Measurements from ENCODE around the gene ISLR.

The ISLR gene

GRCh38 chr15:74175271-74176191, 2.0 kb downstream of the ISLR start:
- TF ChIP-seq CTCF (IDR thresholded peaks at IDR 0.05; ENCODE audit: insufficient read depth, low read length, missing control alignments), result no peak
- CTCF ChIA-PET, result interaction anchor here (0.9 to 3.2 kb wide), 3 partner anchors 21 to 132 kb away, joined by 3 to 8 read pairs (median 3); no protein-coding TSS in a partner anchor
- no peak for DNase-seq (ENCODE audit: low read depth, low spot score)
- POLR2A ChIA-PET, result interaction anchor here (1.3 kb wide), 1 partner anchor 13 kb away, joined by 4 read pairs; no protein-coding TSS in a partner anchor
- H3K4me3 ChIP-seq (ENCODE audit: low read depth, low read length), result no peak overlapping the region

GRCh38 chr15:74176262-74177214, 3.0 kb downstream of the ISLR start:
- CTCF ChIA-PET, result interaction anchor here (0.9 to 3.2 kb wide), 4 partner anchors 9 to 131 kb away, joined by 3 to 8 read pairs (median 4); no protein-coding TSS in a partner anchor
- no peak for TF ChIP-seq CTCF (IDR thresholded peaks at IDR 0.05; ENCODE audit: insufficient read depth, low read length, missing control alignments)
- no peak overlapping the region for H3K4me3 ChIP-seq (ENCODE audit: low read depth, low read length)
- POLR2A ChIA-PET, result interaction anchor here (0.9 to 1.3 kb wide), 3 partner anchors 9 to 24 kb away, joined by 3 to 4 read pairs (median 3); no protein-coding TSS in a partner anchor
- DNase-seq (ENCODE audit: low read depth, low spot score), result no peak

GRCh38 chr15:74178326-74179100, 5.0 kb downstream of the ISLR start:
- POLR2A ChIA-PET, result interaction anchor here (0.5 to 3.3 kb wide), 3 partner anchors 18 to 142 kb away, joined by 4 to 20 read pairs (median 5); no protein-coding TSS in a partner anchor
- TF ChIP-seq CTCF (IDR thresholded peaks at IDR 0.05; ENCODE audit: insufficient read depth, low read length, missing control alignments), result no peak

GRCh38 chr15:74179101-74179841, 5.8 kb downstream of the ISLR start:
- peak; percentile 52 for DNase-seq (ENCODE audit: low read depth, low spot score)
- ChIA-PET CTCF (interaction anchor here (1.1 to 1.6 kb wide), 2 partner anchors 15 to 129 kb away, joined by 3 to 5 read pairs; no protein-coding TSS in a partner anchor), POLR2A (interaction anchor here (1.1 to 3.3 kb wide), 4 partner anchors 9 to 17 kb away, joined by 3 to 20 read pairs (median 4); no protein-coding TSS in a partner anchor)
- TF ChIP-seq CTCF (IDR thresholded peaks at IDR 0.05; ENCODE audit: insufficient read depth, low read length, missing control alignments), result no peak
- H3K4me3 ChIP-seq (ENCODE audit: low read depth, low read length), result no peak overlapping the region

More at GRCh38 chr15:74178326-74179100, 5.0 kb downstream of the ISLR start:
- no peak for DNase-seq (ENCODE audit: low read depth, low spot score)
- H3K4me3 ChIP-seq (ENCODE audit: low read depth, low read length), result no peak overlapping the region
- CTCF ChIA-PET, result interaction anchor here (0.9 kb wide), 1 partner anchor 16 kb away, joined by 4 read pairs; no protein-coding TSS in a partner anchor
